Stimulated activated CD4-positive, alpha-beta T cell treated with anti-CD3 and anti-CD28 coated beads, Interleukin-15, amount 100 ng/mL, for 48 hours (primary cell): ENCODE results near the gene FOXO1.
"Not testable (repeated sequence)": the region's sequence is repeated elsewhere in the genome, so short reads cannot be mapped to it uniquely, and the experiment has no call there.

Source experiments
- DNase-seq, 2 donors: peaks; one replicate each; pipeline ENCODE4 v3.0.0-alpha.2; 2020; ENCODE audit warnings: low read depth in 2 of 2

The FOXO1 gene

DNA sequence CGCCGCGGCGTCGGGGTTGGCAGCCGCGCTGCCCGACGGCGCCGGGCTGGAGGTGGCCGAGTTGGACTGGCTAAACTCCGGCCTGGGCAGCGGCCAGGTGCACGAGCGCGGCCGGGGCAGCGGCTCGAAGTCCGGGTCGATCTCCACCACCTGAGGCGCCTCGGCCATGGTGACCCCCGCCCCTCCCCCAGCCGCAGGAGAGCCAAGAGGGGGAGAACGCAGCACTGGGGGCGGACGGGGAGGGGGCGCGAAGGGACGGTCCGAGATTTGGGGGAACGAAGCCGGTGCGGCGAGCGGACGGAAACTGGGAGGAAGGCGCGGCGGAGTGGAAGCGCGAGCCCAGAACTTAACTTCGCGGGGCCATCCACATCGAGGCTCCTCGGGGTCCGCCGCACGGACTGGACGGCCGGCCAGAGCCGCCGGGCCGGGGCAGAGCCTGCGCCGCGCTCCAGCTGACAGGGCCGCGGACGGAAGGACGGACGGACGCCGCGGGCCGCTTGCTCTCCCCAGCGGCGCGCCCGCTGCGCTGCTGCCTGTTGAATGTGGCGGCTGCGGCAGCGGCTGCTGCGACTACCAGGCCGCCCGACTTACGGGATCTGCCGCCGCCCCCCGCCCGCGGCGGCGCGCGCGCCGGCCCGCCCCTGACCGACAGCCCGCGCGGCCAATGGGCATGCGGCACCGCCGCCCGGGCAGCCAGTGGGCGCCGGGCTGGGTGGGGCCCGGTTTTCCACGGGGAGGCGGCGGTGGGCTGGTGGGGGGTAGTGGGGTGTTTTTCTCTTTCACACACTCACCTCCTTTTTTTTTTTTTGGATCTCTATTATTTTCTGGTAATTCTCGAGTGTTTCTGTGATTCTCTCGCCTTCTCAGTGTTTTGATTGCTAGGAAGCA, at the start of gene FOXO1:
FOXO1 (minus strand) TSS at position 597 of the 888 bp plus-strand sequence; CDS start at position 168, 429 bp downstream.
- peak; percentile 72 to 82 for DNase-seq

DNA sequence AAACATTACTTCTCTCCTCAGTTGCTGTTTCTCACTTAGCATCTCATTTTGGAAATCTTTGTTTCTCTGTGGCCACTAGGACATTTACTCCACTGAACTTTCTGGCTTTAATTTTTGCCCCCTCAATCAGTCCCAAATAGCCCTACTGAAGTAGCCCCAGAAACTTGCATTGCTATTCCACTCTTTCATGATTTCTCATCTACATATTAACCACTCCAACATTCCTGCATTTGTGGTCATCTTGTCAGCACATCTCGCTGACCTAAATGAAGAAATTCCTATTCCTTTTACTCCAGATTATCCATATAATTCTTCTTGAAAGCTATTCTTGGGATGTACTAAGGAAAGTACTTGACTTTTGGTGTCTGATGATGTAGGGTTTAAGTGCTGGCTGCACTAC, 48.0 kb upstream of the FOXO1 start:
- not testable (repeated sequence) for DNase-seq

DNA sequence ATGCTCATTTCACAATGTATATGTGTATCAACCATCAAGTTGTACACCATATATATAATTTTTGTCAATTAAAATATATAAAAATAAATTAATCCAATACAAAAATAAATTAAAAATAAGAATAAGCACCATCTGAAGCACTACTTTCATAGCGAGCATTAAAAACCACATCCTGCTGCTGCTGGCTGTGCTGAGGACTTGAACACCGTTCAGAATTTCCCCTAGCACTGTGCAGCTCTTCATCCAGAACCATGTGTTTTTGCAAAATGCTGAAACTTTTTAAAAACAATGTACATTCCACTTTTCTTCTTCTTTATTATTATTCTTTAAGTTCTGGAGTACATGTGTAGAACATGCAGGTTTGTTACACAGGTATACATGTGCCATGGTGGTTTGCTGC, 40.0 kb upstream of the FOXO1 start:
- no peak for DNase-seq

DNA sequence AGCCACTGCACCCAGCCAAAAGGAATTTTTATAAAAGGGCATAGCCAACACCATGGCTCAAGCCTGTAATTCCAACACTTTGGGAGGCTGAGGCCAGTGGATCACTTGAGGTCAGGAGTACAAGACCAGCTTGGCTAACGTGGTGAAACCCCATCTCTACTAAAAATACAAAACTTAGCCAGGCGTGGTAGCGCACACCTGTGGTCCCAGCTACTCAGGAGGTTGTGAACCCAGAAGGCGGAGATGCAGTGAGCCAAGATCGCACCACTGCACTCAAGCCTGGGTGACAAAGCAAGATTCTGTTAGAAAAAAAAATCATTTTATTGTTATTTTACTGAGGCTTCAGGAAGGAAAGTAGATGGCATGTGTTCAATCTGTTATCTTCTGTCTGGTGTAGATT, 31.3 kb upstream of the FOXO1 start:
- no peak for DNase-seq

DNA sequence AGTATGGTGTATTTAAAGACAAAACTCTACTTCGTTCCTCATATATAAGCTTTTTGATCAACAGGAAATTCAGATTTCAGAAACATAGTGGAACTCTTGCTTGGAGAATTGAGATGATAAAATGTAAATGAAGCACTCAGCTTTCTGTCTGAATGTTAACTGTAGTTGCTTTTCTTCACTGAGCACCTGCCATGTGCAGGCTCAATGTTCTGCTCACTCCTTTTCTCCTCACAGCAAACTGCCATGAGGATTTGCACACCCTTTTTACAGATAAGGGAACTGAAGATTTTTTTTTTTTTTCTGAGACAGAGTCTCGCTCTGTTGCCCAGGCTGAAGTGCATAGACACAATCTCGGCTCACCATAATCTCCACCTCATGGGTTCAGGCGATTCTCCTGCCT, 28.0 kb upstream of the FOXO1 start:
- DNase-seq = no peak

DNA sequence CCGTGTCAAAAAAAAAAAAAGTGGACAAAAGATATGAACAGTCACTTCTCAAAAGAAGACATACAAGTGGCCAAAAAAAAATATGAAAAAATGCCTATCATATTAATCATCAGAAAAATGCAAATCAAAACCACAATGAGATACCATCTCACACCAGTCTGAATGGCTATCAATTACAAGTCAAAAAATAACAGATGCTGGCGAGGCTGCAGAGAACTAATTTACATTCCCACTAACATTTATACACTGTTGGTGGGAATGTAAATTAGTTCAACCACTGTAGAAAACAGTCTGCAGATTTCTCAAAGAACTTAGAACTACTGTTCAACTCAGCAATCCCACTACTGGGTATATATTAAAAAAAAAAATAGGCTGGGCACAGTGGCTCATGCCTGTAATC, 26.5 kb upstream of the FOXO1 start:
- DNase-seq = no peak

DNA sequence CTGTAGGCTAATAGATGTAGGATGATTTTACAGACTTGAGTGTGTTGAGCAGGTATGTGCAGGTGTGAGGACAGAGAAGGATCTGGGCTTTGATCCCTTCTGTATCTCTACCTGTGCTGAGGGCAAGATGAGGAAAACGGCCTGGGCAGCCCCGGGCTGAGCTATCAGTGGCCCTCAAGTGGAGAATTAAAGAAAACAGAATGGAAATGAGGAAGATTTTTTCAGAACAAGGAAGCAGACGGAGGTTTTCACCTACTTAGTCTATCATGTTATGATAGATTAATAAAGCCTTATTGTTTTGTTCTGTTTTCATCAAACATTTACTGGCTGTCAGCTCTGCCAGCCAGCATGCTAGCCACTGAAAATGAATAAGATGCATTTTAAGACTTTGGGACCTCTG, 22.3 kb upstream of the FOXO1 start:
- DNase-seq = no peak

DNA sequence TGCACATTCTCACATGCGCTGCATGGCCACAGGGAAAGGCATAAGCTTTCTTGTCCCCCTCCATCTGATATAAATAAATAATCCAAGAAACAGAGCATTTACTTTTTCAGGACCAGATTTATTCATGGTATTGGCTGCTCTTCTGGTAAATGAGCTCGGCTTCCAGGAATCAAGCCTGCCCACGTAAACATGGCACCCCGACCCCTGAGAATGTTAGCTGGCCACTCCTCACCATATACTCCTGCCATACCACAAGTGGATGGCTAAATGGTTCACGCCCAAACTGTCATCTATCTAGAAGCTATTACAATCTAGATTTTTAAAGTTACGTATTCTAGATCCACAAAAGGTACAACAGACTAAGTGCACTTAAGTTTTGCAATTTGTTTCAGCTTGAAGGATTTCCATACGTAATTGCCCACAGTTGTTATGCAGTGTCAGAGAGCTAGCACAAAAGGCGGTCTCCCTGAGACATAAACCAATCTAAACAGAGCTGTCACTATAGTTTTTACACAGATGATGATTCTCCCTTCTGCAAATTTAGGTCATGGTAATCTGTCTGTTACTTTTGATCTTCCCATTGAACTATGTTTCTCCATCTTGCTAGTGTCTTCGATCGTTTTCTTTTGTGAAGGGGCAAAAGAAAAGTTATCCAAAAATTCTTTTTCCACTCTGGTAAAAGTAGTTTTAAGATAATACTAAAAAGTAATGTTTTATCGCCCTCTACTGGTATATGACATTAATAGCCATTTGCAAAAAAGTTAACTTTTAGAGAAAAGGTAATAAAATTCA, 16.2 kb upstream of the FOXO1 start:
- DNase-seq = no peak

DNA sequence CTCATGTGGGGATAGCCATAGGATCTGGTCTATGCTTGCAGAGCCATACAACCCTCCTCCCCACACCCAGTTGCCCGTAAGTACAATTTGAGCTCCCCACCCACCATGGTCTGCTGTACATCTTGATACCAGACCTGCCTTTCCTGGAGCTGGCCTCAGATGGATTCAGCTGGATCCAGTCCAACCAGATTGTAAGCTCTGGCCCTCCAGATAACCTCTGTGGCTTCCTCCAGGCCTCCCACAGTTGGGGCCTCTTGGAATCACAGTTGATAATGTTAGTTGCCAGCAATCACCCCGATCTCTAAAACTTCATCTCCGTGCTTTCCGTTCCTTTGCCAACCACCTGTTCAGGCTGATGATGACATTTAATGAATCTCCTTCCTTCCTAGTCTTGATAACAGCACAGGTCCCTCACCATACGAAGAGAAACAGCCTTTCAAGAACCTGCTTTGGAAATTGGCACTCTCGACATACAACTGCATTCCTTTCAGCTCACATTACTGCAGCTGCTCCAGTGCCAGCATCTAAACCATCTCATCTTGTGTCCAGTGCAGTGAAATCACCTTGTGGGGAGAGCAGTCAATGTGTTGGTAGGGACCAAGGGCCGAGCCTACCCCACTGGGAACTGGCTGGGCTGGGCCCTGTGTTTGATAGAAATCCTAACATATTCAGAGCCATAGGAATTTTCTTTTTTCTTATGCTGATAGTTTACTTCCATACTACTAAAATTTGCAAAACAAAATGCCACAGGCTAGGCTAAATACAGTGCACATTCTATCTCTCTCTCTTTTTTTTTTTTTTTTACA, 15.1 kb upstream of the FOXO1 start:
- DNase-seq = no peak

DNA sequence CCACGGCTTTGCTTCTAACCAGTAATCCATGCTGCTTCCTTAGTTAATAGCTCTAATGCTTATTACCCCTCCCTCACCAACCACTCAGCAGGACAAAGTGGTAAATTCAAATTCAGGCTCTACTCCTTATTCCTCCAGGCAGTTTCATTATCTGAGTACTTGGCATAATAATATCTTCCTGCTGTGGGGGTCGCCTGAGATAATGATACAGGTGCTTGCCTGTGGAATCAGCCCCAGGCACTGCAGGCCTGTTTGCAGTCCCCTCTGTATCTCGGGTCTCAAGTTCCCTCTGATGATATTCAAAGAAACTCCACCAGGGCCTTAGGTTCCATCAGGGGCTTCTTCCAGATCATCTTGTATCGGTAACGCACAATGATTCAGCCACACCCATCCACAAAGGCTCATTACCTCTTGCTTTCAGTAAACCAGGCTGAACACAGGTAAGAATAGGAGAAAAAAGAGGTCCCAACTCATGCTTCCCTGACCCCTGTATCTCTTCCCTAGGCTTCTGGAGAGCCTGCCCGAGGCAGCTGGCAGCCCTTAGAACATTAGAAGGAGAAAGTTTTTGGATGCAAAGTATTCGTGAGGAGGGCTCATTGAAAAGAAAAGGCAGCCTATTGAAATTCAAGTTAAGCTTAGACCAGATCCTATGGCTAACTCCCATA, 14.3 kb upstream of the FOXO1 start:
- no peak for DNase-seq

DNA sequence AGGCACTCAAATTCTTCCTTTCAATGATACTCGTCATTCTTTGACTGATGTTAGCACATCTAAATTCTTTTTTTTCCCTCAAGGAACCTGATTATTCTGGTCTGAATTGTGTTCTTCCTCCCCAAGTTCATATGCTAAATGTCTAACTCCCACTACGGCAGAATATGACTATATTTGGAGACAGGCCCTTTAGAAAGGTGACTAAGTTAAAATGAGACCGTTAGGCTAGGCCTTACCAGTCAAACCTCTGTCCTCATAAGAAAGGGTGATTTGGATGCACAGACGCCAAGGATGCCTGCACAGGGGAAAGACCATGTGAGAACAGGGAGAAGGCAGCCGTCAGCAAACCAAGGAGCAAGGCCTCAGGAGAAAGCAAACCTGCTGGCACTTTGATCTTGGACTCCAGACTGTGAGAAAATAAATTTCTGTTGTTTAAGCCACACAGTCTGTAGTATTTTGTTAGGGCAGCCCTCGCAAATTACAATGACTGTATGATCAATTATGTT, 13.1 kb upstream of the FOXO1 start:
- no peak for DNase-seq

DNA sequence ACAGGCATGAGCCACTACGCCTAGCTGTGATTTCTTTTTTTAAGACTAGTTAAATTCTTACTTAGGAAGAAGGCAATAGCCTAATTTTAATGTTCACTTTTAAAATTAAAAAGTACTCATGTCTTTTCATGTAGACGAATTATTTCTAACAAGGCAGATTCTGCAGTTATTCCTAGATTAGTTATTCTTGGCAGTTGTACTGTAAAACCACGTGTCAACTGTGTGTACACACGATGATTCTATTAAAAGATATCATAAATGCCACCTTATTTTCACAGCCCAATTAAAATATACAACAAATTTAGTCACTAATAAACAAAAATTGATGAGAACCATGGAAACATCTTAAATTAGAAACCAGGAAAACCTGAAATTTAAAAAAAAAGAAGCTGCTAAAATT, 10.6 kb upstream of the FOXO1 start:
- DNase-seq = no peak

DNA sequence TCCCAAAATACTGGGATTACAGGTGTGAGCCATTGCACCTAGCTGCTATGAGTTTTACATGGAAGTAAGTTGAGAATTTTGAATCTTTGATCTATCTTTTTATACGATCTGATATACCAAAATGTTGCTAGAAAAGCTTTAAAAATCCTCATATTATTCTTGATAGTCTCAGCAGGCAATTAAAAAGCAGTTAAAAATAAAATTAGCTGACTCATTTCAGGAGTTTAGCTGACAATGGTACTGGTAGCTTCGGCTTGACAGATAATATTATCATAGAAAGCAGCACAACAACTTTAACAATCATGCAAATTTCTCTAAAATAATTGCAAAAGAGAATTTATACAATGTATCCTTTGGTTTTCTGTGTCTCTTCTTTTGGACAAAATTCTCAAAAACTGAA, 9.6 kb upstream of the FOXO1 start:
- no peak for DNase-seq

DNA sequence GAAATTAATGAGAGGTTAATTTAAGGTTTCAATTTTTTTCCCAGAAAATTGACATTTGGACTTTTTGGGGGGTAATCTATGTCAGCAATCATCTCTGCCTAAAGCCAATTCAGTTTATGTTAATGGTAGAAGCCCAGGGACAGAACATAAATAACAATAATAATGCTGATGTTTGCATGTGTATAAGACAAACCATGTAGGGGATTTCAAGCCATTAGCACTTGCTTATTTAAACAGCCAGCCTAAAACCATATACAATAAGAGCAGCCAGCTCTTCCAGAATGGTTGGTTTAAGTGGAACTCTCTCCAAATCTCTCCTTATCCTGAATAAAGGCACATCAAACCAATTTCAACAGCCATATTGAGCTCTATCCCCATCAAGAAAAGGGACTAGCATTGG, 7.0 kb upstream of the FOXO1 start:
- no peak for DNase-seq

DNA sequence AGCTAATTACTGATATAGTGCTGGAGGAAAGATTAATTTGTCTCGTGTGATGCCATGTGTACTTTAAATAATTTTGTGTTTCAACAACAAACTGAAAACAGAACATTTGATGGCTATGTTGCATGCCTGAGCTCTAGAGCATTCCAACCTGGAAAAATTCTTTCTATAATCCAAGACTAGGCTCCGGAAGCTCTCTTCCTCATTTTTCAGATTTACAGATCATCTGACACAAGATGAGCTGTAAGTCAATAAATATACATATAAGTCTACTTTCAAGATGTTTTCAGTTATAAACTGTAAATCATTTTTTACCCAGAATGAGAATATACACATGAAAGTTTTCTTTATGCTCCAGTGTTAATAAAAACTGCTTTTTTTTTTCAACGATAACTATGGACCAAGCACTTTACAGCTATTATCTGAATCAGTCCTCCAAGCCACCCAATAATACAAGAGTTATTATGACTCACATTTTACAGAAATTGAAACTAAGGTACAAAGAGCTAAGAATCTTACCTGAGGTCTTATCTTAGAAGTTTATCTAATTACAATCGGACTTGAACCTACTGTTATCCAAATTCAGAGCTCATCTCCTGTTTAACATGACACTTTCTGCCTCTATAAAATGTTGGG, 6.4 kb upstream of the FOXO1 start:
- DNase-seq = no peak

DNA sequence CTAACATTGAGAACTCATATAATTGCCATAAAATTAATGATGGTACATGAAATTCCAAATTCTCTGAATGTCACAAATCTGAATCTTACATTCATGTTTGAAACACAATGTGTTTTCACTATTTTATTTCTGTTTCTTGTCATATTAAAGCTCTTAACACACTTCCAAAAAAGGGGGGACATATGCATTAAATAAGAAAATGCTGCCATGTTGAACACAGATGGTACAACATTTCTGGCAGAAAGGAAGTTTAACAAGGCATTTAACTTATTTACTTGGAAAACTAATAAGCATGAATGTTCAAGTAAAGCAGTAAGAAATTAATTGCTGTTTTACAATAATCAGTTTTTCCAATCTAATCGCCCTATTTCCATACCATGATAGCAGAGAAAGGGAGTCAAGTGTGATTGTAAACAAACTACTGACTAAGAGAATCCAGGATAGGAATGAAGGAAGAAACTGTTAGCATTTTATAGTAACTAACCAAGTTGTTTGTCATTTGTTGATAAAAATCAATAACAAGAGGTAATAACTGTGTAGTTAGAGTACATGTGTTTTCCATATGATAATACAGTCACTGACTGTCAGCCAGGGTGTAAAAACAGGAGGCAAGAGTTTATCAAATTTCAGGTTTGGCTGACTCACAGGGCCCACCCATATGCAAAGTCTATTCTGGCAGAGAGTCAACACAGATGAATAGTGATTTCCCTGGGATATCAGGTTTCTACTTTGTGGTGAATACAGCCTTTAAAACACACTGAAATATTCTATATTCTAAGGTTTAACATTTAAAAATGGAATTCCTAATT, 5.7 kb upstream of the FOXO1 start:
- no peak for DNase-seq

DNA sequence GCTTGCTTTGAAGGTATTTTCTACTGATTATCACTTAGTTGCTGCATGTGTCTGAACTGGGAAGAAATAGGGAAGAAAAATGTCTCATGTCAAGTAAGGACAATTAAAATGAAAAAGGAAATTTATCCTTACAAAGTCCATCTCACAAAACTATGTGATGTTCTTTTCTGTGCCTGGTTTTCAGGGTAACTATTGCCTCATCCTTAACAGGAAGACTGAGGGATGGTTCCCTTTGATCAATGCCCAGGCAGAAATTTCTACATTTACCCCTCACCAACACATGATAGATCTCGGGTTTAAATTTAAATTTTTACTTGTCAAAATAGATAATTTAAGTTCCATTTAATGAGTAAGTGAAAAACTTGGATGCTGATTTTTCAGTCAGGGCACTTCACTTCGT, 3.9 kb upstream of the FOXO1 start:
- no peak for DNase-seq

DNA sequence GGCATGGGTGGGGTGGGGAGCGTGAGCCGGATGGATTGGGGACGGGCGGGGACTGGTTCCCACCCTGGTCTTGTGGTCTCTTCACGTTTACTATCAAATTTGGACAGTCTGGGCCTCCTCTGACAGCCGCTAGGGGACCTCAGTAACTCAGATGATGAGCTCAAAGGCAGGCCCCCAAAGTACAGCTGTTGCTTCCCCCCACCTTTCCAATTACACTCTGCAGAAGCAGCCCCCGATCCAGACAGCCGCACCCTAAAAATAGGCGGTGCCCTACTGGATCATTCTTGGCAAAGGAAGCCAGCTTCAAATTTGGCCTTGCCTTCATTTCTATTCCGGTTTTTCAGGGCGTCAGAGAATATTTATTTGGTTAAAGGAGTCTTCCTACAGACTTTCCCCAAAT, 1.9 kb upstream of the FOXO1 start:
- DNase-seq = no peak

DNA sequence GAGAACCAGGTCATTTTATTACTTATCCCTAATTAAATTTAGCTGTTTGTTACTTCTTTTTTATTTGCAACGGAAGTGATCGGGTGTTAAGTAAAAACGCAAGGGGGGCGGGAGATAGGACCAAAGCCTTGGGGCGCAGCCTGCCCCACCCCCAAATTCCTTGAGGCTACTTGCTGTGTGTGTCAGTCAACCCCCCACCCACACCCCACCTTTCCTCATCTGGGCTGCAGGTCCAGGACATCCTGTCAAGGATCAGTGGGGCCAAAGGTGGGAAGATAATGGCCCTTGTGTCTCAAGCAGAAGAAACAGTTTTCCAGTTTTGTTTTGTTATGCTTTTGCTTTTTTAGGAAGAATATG, 1.2 kb upstream of the FOXO1 start:
- no peak for DNase-seq

DNA sequence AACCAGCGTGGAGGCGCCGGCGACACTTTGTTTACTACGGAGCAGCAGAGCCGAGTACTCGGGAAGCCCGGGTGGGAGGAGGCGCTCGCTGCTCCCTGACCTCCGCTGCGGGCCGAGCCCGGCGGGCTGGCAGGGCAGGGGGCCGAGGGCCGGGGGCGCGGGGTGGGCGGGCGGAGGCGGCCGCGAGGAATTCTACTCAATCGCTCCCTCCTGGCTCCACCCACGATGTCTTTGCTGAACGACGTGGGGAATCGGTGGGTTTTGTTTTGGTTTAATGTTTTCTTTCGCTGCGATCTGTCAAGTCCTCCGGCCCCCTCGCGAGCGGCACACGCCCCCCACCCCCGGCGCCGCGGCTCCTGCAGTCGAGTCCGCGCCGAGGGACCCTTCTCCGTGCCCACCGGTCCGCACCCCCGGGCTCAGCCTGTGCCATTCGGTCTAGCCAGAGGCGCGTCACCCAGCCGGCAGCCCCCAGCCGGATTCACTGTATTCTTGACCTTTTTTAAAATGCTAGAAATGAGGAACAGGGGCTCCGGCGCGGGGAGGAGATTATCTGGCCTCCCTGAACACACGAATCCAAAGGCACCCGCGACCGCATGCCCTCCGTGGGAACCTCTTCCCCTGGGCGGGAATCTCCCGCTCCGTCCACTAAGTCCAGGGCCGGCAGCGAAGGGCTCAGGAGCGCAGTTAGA, 636 bp upstream of the FOXO1 start:
- no peak for DNase-seq
